Urinary bladder (tissue), 4 donors: ENCODE measurements around the gene ZZZ3. TPM values are rescaled to one million over a fixed set of nuclear protein-coding genes. Genes with fewer than 3 reads are reported as not detected.
"Not testable (repeated sequence)": the region's sequence is repeated elsewhere in the genome, so short reads cannot be mapped to it uniquely, and the experiment has no call there.

Experiments used
- DNase-seq: peaks from one replicate; pipeline ENCODE4 v3.0.0-alpha.2; 2015; ENCODE audit errors: extremely low spot score
- H3K27ac ChIP-seq: one replicate; pipeline ENCODE4 v1.5.1; 2013; ENCODE audit warnings: low read depth, mild to moderate bottlenecking, moderate library complexity
- H3K36me3 ChIP-seq: one replicate; pipeline ENCODE4 v1.6.1; 2013; ENCODE audit warnings: mild to moderate bottlenecking, moderate library complexity; ENCODE audit not compliant: insufficient read depth
- H3K4me1 ChIP-seq: one replicate; pipeline ENCODE4 v1.6.1; 2013; ENCODE audit warnings: mild to moderate bottlenecking, moderate library complexity; ENCODE audit not compliant: insufficient read depth
- H3K4me3 ChIP-seq: one replicate; pipeline ENCODE4 v1.5.1; 2013; ENCODE audit warnings: low read depth, low read length
- WGBS: extraction: QIAGEN DNeasy Blood & Tissue Kit; methylation state at CpG from one replicate; pipeline ENCODE4 v1.1.7; 2013; 5-methylcytosine and 5-hydroxymethylcytosine counted together
- polyA plus RNA-seq: library from polyadenylated mRNA; stranded (reverse); fragments of 200-250 nt; gene quantifications from one replicate; pipeline ENCODE4 v1.2.3, GENCODE V29; 2013
- total RNA-seq: library from RNA; depleted of rRNA; stranded (reverse); fragments of >200 nt; gene quantifications from one replicate; pipeline ENCODE4 v1.2.3, GENCODE V29; 2014
- donor health status: healthy with polysubstance abuse.
- donor health status: healthy.

Gene ZZZ3
- total RNA-seq, result 171 TPM
- polyA plus RNA-seq, result 20.0 TPM

GRCh38 chr1:77682460-77683159 lies at the start of gene ZZZ3:
Gene ZZZ3 (minus strand): TSS chr1:77682658. CDS start chr1:77633354, 49,304 bp downstream.
- Histone ChIP-seq H3K4me3 (peak within 1 kb of the TSS; percentile 71), H3K27ac (peak within 1 kb of the TSS; percentile 93), H3K4me1 (no peaks in the 10 kb centered on the region), H3K36me3 (no peaks in the 10 kb centered on the region)
- peak; percentile 90 for DNase-seq
- under 1% methylated on average over 56 of the region's 56 CpGs for WGBS

GRCh38 chr1:77732090-77732489 lies 49.6 kb upstream of the ZZZ3 start:
- H3K4me1 ChIP-seq, result no peaks in the 10 kb centered on the region
- WGBS, result 83% methylated on average over 1 of the region's 1 CpG
- no peak overlapping the region for H3K27ac ChIP-seq
- H3K4me3 ChIP-seq, result no peak overlapping the region
- H3K36me3 ChIP-seq, result no peaks in the 10 kb centered on the region
- no peak for DNase-seq

- no peak overlapping the region for H3K27ac ChIP-seq
- no peak for DNase-seq
- peaks cover 5% of the 10 kb centered on the region for H3K36me3 ChIP-seq
- WGBS, result 98% methylated on average over 4 of the region's 4 CpGs
- no peaks in the 10 kb centered on the region for H3K4me1 ChIP-seq
- H3K4me3 ChIP-seq, result no peak overlapping the region
Measured at GRCh38 chr1:77725706-77726105, 43.2 kb upstream of the ZZZ3 start.

DNA sequence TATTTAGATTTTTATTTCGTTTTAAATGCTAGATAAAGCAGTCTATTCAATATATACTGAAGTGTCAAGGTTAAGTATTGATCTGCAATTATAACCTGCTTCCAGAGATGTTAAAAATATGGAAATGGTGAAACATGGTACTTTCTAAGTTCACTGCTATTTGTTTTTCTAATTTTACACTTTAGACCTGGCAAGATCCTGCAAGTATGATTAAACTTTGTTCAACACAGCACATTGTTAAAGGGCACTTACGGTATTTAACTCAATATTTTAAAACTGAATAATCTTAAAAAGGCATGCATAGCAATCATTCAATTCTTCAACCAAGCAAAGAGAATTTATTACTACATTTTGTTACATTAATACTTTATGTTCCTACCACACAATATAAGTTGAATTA lies 35.7 kb upstream of the ZZZ3 start:
- peaks cover 6% of the 10 kb centered on the region for H3K36me3 ChIP-seq
- no peak overlapping the region for H3K4me3 ChIP-seq
- H3K27ac ChIP-seq, result no peak overlapping the region
- DNase-seq, result no peak
- no peaks in the 10 kb centered on the region for H3K4me1 ChIP-seq
- 97% methylated on average over 2 of the region's 2 CpGs for WGBS

- no peak for DNase-seq
- peaks cover 4% of the 10 kb centered on the region for H3K36me3 ChIP-seq
- H3K27ac ChIP-seq, result no peak overlapping the region
- no peak overlapping the region for H3K4me3 ChIP-seq
- no peaks in the 10 kb centered on the region for H3K4me1 ChIP-seq
- WGBS, result 96% methylated on average over 4 of the region's 4 CpGs
Measured at GRCh38 chr1:77716065-77716464, 33.6 kb upstream of the ZZZ3 start.

DNA sequence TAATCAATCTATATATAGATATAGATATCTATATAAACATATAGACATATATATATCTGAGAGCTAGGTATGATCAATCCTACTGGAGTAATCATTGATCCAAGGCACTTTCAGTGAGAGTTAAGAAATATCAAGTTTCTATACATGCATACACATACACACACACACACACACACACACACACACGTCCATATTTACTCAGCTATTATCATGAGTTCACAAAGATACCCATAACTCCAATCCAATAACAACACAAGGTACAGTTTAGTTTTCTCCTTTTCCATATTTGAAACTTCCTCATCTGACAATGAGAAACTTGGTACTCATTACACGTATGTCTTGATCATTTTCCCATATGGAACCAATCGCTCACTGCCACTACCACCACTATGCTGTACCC lies 27.3 kb upstream of the ZZZ3 start:
- H3K4me1 ChIP-seq, result no peaks in the 10 kb centered on the region
- H3K27ac ChIP-seq, result no peak overlapping the region
- H3K36me3 ChIP-seq, result peaks cover 11% of the 10 kb centered on the region
- no peak for DNase-seq
- 83% methylated on average over 3 of the region's 3 CpGs for WGBS
- H3K4me3 ChIP-seq, result no peak overlapping the region

DNA sequence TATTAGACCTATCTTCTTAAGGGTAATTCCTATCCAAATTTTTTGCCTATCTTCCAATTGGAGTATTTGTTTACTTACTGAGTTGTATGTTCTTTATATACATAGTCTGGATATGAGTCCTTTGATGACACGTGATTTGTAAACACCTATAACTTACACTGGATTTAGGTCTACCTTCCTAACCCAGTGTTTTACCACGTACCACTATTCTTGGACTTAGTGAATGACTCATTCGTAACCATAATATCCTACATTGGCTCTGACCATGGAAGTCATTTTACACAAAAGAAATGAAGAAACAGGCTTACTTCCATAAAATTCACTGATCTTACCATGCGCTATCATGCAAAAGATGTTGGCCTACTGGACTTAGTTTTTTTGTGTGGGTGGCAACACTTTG lies 23.9 kb upstream of the ZZZ3 start:
- Histone ChIP-seq H3K4me1 (no peaks in the 10 kb centered on the region), H3K27ac (no peak overlapping the region), H3K4me3 (no peak overlapping the region), H3K36me3 (peaks cover 11% of the 10 kb centered on the region)
- WGBS, result 93% methylated on average over 4 of the region's 4 CpGs
- no peak for DNase-seq

DNA sequence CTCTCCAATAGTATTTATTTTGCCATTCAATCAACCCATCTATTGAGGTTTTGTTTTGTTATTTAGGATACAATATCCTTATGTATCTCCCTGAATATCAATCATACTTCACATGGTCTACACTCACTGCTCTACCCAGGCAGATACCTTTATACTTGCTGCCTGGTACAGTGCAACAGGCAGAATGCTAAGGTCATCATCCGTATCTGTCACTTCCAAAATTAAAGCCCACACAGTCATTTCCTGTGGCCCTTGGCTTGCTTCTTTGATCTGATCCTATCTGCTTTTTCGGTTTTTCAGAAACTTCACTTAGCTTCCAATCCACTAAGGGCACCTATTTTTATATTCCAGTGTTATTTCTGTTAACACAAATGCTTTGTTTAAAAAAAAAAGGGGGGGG lies 22.3 kb upstream of the ZZZ3 start:
- Histone ChIP-seq H3K4me3 (no peak overlapping the region), H3K27ac (no peak overlapping the region), H3K36me3 (peaks cover 8% of the 10 kb centered on the region), H3K4me1 (no peaks in the 10 kb centered on the region)
- WGBS, result 71% methylated on average over 2 of the region's 2 CpGs
- no peak for DNase-seq

GRCh38 chr1:77699673-77700072 lies 17.2 kb upstream of the ZZZ3 start:
- not testable (repeated sequence) for DNase-seq, H3K27ac ChIP-seq, H3K4me1 ChIP-seq, H3K36me3 ChIP-seq, H3K4me3 ChIP-seq
- 98% methylated on average over 1 of the region's 1 CpG for WGBS

DNA sequence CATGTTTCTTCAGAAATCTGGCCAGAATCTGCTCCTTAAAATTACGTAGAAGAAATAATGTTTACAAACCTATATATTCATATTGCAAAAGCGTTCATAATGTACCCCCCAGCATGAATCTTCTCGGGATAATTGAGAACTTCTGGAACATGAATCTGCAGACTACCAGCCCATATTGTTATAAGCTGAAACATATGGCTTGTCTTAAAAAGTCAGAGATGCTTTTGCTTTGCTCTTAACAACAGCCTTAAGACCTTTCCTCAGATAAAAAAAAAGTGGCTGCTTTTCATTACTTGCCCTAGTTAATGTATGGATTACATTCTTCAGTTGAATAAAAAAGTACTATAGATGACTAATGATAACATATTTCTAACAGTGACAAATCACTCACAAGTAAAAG lies 15.0 kb upstream of the ZZZ3 start:
- no peaks in the 10 kb centered on the region for H3K36me3 ChIP-seq
- WGBS, result 78% methylated on average over 3 of the region's 3 CpGs
- H3K4me1 ChIP-seq, result no peaks in the 10 kb centered on the region
- DNase-seq, result no peak
- H3K27ac ChIP-seq, result no peak overlapping the region
- H3K4me3 ChIP-seq, result no peak overlapping the region

DNA sequence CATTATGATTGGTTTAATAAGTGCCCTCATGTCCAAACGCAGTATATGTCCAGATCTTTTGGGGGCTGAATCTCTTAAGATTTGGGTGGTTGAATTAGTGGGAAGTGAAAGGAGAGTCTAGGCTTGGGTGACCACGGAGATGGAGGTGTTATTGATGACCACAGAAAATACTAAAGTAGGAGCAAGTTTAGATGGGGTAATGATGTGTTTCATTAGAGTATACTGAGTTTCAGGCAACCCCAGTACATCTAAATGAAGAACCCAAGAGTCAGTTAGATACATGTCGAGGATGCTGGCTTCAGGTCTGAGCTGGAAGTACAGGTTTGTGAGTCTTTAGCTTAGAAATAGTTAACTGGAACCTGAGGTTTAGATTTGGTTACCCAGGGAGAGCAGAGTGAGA lies 6.5 kb upstream of the ZZZ3 start:
- Histone ChIP-seq H3K4me3 (no peak overlapping the region), H3K27ac (no peak overlapping the region), H3K4me1 (no peaks in the 10 kb centered on the region), H3K36me3 (no peaks in the 10 kb centered on the region)
- no peak for DNase-seq
- 91% methylated on average over 3 of the region's 3 CpGs for WGBS

DNA sequence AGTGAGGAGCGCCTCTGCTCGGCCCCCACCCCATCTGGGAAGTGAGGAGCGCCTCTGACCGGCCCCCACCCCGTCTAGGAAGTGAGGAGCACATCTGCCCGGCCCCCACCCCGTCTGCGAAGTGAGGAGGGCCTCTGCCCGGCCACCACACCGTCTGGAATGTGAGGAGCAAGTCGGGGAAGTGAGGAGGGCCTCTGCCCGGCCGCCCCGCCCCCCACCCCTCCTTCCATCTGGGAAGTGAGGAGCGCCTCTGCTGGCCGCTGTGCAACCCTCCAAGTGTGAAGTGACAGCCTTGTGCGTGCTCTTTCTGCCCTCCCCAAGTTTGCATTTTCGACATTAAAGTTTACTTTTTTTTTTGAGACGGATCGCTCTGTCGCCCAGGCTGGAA lies 5.1 kb upstream of the ZZZ3 start:
- Histone ChIP-seq H3K4me3 (no peak overlapping the region), H3K27ac (no peak overlapping the region), H3K4me1 (no peaks in the 10 kb centered on the region), H3K36me3 (no peaks in the 10 kb centered on the region)
- no peak for DNase-seq
- WGBS, result 24% methylated on average over 21 of the region's 21 CpGs

GRCh38 chr1:77686796-77687518 lies 4.5 kb upstream of the ZZZ3 start:
- WGBS, result 84% methylated on average over 33 of the region's 33 CpGs
- Histone ChIP-seq H3K27ac (no peak overlapping the region), H3K36me3 (no peaks in the 10 kb centered on the region), H3K4me3 (no peak overlapping the region), H3K4me1 (no peaks in the 10 kb centered on the region)
- DNase-seq, result no peak
